ENCODE measurements around the gene DLGAP1.

DNA sequence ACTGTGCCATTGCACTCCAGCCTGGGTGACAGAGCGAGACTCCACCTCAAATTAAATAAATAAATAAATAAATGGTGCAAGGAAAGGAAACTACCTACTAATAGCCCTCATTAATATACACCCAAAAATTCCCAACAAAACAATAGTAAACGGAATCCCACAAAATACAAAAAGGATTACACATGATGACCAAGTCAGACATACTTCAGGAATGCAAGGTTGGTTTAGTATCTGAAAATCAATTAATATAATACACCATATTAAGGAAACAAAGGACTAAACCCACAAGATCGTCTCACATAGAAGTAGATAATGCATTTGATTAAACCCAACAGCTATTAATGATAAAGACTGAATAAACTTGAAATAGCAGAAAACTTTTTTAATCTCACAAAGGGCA, 697.7 kb downstream of the DLGAP1 start:
- TF ChIP-seq, protein P1, sequence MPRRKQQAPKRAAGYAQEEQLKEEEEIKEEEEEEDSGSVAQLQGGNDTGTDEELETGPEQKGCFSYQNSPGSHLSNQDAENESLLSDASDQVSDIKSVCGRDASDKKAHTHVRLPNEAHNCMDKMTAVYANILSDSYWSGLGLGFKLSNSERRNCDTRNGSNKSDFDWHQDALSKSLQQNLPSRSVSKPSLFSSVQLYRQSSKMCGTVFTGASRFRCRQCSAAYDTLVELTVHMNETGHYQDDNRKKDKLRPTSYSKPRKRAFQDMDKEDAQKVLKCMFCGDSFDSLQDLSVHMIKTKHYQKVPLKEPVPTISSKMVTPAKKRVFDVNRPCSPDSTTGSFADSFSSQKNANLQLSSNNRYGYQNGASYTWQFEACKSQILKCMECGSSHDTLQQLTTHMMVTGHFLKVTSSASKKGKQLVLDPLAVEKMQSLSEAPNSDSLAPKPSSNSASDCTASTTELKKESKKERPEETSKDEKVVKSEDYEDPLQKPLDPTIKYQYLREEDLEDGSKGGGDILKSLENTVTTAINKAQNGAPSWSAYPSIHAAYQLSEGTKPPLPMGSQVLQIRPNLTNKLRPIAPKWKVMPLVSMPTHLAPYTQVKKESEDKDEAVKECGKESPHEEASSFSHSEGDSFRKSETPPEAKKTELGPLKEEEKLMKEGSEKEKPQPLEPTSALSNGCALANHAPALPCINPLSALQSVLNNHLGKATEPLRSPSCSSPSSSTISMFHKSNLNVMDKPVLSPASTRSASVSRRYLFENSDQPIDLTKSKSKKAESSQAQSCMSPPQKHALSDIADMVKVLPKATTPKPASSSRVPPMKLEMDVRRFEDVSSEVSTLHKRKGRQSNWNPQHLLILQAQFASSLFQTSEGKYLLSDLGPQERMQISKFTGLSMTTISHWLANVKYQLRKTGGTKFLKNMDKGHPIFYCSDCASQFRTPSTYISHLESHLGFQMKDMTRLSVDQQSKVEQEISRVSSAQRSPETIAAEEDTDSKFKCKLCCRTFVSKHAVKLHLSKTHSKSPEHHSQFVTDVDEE (CRISPR knock-in tag; IDR thresholded peaks at IDR 0.05), result no peak
- TF ChIP-seq OSR1 (CRISPR knock-in tag; IDR thresholded peaks at IDR 0.05) (no peak), CSDC2 (CRISPR knock-in tag; IDR thresholded peaks at IDR 0.05) (no peak), ZNF565 (CRISPR knock-in tag; conservative IDR thresholded peaks at IDR 0.05; ENCODE audit: low read depth) (no peak), PATZ1 (CRISPR knock-in tag; IDR thresholded peaks at IDR 0.05; ENCODE audit: borderline replicate concordance) (no peak)

All from SK-N-SH treated with all-trans-retinoic acid at 6 μM for 48 hours (cell line).